Measurements from ENCODE around the gene CACNA2D3. TPM values are rescaled to one million over a fixed set of nuclear protein-coding genes. Genes with fewer than 3 reads are reported as not detected.
"Not testable (repeated sequence)": the region's sequence is repeated elsewhere in the genome, so short reads cannot be mapped to it uniquely, and the experiment has no call there.

Gene CACNA2D3
- total RNA-seq = not detected

DNA sequence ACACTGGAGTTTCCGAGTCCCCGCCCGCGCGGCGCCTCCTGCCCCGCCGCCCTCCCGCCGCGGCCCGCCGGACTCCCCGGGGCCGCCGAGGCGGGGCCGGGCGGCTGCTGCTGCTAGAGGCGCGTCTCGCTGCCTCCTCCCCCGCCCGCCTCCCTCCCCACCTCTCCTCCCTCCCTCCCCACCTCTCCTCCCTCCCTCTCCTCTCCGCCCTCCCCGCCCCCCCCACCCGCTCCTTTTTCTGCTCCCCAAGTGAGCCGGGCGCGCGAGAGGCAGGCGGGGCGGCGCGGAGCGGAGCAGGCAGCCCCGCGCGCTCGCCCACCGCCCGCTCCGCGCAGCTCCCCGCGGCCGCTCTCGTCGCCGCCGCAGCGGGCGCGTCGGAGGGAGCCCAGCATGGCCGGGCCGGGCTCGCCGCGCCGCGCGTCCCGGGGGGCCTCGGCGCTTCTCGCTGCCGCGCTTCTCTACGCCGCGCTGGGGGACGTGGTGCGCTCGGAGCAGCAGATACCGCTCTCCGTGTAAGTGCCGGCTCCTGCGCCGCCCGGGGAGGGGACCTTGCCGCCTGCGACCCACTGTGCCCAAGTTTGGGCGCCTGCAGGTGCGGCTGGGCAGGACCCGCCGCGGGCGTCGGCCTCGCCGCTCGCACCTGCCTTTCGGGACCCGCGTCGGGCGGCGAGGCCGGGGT is at the start of gene CACNA2D3:
CACNA2D3 (plus strand) TSS at position 229 of the 679 bp plus-strand sequence.
- DNase-seq = no peak

DNA sequence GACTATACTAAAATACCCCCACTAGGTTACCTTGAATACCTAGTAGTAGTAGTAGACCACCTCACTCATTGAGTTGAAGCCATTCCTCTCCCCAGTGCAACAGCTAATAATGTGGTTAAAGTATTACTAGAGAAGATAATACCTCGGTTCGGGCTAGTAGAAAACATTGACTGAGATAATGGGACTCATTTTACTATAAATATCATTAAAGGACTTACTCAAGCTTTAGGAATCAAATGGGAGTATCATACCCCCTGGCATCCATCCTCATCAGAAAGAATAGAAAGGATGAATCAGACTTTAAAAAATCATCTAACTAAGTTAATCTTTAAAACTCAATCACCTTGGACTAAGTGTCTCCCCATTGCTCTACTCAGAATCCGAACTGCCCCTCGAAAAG is 49.0 kb upstream of the CACNA2D3 start:
- DNase-seq = no peak

DNA sequence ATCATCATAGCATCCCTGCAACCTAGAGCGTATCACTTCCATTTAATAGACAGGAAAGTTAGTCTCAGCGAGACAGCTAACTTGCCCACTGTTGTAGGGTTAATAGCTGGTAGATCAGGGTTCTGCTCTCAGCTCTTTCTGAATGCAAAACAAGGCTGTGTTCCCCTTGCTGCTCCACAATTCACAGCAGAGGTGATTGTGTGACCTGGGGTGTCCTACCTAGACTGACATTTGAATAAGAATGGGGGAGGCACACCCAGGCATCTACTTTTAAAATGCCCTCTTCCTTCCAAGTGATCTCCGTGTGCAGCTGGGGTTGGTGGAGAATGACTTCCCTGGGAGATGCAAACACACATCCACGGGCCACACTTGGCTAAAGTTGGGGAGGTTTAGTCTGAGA is 43.0 kb upstream of the CACNA2D3 start:
- DNase-seq = no peak

DNA sequence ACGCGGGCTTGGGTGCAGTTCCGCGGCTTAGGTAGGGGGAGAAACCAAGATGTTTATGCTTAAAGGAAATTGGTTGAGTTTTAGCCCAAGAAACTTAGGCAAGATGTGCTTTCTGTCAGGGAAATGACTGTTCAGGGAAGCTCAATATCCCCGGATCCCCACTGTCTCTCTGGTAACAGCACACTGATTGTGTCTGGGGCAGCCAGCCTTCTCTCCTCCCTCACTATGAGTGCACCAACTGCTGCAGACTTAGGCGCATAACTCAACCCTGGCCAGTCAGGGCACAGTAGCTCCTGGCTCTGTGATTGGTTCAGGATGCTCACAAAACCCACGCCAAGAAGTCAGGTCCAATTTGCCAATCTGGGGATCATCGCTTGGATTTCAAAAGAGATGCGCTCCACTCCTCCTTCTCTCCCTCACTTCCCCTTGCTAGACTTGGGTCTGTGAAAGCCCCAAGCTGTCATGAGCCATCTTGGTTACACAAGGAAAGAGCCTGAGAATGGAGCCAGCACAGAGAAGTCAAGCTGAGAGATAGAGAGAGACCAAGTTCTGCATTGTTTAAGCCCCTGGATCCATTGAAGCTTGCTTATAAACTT is 42.5 kb upstream of the CACNA2D3 start:
- DNase-seq = no peak

DNA sequence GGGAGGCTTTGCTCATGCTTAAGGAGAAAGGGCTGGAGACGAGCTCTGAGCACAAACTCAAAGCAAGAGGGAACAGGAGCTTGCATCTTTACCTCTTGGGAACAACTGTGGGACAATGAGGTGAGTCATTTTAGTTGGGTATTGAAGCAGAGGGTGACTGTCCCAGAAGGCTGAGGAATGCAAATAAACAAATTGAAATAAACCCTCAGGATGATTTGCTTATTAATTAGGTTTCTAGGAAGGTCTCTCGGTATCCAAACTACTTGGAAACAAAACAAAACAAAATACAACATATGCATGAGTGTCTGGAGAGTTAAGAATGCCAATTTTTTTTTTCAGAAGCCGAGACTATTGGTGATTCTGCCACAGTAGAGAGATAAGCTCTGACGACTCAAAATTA is 38.4 kb upstream of the CACNA2D3 start:
- DNase-seq = no peak

DNA sequence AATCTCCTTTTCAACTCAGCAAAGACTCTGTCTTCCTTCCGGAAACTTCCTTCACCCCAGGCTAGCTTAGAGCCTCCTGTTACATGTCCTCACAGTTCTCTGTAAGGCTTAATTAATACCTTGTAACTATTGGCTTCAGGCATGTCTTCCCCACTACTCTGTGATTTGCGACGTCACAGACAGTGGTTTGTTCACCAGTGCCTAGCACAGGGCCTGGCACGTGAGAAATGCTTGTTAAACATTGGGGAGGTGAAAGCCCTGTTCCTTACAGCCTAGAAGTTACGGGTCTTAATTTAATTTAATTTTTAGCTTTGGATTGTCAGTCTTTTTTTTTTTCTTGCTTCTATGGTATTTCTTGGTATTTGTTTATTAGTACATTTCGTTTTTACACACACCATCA is 36.4 kb upstream of the CACNA2D3 start:
- DNase-seq = no peak

DNA sequence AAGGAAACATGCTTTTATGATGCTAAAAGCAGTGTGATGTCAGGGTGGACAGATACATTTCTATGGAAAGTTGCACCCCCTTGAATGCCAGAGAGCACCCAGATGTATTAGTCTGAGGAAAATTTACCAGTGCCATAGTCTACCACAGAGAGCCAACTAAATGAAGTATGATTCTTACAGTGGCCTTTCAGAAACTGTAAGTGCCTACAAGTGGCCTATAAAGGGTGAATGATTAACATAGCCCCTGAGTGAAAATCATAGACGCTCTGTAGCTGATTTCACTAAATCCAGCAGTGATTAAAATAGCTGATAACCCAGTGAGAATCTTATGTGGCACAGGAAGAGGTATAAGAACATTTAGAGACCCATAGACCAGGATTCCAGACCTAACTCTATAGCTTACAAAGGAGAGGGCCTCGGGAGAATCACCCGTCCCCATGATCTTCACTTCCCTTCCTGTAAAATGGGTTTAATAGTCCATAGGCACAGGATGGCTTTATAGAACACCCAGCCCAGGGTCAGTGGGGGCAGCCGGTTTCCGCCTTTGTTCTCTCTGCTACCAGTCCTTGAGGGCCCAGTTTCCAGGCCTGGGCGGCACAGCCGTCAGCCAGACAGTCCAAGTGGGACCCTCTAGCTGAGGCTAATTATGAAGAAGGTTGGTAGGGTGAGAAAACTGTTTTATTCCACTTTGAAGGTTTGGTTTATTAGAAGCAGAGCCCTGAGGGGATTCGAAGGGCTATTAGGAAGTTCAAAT is 35.5 kb upstream of the CACNA2D3 start:
- DNase-seq = no peak

DNA sequence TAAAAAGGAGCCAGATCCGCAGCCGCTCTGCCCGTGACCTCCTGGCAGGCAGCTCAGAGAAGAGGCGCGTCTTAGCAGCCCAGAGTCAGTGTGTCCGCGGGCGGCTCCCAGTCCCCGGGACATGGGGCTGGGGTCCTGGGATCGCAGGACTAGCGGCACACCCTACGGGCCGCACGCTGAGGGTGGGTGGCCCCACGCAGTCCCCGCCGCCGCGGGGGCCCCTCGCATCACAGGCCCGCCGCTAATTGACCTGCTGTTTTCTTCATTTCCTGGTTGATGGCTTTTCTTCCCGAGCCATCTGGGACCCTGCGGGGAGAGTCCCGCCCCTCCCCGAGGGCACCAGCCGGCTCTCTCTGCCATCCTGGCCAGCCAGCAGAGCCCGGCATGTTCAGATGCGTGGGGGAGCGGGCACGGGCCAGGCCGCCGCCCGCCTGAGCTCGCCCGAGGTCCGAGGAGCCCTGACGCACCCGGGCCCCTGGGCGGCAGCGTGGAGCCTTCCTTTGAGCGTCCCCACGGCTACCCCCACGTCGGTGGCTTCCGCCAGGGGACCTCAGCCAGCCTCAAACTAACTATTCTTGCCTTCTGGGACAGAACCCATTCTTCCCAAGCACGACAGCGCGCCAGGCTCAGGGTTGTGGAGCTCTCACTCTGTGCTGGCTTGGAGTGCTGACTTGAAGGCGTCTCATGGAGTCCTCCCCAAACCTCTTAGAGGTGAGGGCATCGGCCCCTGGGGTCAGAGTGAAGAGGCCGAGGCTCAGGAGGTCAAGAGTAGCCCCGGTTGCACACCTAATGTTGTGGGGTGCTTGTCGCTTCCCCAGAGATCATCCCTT is 34.6 kb upstream of the CACNA2D3 start:
- no peak for DNase-seq

DNA sequence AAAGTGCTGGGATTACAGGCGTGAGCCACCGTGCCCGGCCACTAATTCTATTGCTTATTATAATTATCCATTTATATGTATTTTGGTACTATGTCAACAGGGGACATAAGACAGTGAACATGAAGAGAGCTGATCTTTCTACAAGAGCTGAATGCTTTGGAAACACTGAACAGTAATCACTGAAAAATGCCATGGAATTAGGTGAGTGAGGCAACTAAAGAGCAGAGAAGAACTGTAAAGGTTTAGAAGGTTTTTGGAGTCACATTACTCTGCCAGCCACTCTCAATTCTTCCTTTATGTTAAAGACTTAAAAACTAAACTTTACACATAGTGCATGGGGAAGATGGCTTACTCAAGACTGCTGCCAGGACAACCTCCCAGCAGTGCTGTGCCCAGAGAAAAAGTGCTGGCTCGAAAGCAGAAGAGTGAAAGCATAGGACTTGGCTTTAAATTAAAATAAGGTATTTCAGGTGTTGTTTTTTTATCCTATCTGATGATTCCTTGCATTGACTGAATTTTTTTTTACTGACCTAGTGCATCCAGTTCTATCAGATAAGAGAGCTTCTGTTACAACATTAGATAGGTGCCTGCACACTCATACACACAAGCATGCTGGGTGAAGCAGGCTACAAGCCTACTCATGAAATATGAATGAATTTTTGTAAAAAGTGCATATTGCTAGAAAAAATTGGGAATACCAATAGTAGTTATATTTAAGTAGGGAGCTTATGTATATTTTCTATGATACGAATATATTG is 28.7 kb upstream of the CACNA2D3 start:
- no peak for DNase-seq

DNA sequence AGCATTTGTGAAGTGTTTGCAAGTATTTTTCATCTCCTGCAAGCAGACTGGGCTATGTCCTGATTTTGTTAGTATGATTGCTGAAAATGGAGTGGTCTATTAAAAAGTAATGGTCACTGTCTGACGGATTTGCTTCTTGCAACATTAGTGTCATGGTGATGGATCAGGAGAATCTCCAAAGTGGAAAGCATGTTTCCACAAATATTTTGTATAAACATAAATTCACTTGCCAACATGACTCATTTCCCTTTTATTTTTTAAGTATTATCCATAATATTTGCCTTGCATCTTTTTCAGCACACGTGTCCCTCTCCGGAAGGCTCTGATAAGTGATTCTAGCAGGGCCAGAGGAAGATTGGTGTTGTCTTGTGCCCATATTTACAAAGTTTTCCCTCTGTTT is 27.4 kb upstream of the CACNA2D3 start:
- DNase-seq = no peak

DNA sequence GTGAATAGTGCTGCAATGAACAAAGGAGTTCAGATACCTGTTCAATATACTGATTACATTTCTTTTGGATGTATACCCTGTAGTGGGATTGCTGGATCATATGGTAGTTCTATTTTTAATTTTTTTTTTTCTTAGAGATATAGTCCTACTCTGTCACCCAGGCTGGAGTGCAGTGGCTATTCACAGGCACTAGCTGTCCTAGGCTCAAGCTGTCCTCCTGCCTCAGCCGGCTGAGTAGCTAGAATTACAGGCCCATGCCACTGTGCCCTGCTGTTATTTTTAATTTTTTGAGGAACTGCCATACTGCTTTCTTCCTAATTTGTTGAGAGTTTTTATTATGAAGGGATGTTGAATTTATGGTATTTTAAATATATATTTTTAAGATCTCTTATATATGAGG is 23.0 kb upstream of the CACNA2D3 start:
- DNase-seq = no peak

DNA sequence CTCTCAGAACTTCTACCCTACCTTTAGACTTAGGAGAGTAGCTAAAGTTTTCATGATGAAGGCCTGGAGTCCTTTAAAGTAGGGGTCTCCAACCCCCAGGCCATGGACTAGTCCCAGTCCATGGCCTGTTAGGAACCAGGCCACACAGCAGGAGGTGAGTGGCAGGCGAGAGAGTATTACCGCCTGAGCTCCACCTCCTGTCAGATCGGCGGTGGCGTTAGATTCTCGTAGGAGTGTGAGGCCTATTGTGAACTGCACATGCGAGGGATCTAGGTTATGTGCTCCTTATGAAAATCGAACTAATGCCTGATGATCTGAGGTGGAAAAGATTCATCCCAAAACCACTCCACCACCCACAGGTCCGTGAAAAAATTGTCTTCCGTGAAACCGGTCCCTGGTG is 18.3 kb upstream of the CACNA2D3 start:
- no peak for DNase-seq

DNA sequence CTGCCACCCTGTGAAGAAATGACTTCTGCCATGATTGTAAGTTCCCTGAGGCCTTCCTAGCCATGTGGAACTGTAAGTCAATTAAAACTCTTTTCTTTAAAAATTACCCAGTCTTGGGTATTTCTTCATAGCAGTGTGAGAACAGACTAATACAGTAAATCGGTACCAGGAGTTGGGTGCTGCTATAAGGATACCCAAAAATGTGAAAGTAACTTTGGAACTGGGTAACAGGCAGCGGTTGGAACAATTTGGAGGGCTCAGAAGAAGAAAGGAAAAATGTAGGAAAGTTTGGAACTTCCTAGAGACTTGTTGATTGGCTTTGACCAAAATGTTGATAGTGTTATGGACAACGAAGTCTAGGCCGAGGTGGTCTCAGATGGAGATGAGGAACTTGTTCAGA is 6.2 kb upstream of the CACNA2D3 start:
- DNase-seq = not testable (repeated sequence)

DNA sequence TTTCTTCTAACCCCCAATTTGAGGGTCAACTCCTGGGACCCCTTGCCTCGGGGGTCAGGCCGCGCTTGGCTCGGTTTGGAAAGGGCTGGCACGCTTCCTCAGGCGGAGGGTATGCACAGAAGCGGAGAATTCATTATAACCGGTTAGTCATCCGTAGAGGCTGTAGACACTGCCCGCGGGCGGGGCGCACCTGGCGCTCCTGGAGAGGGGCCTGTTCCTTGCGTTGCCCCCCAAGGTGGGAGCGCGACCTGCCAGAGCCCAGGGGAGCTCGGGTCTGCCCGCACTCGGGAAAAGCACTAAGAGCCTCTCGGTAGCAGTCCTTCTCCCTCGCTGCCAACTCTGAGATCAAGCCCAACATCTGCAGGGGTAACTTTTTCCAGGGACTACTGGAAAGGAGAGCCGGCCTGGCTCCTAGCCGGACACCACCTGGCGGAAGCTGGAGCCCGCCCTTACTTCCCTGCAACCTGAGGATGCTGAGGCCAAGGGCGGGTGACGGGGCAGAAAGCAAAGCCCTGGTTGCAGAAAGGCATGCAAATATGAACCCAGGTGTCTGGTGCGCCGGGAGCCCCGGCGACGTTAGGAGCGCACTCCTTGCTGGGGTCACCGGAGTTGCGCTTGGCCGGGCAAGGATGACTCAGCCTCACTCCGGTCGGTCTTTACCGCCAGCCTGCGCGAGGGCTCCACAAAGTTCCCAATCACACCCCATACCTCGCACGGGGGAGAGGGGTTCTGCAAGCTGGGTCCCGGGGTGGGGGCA is 1.5 kb upstream of the CACNA2D3 start:
- no peak for DNase-seq

DNA sequence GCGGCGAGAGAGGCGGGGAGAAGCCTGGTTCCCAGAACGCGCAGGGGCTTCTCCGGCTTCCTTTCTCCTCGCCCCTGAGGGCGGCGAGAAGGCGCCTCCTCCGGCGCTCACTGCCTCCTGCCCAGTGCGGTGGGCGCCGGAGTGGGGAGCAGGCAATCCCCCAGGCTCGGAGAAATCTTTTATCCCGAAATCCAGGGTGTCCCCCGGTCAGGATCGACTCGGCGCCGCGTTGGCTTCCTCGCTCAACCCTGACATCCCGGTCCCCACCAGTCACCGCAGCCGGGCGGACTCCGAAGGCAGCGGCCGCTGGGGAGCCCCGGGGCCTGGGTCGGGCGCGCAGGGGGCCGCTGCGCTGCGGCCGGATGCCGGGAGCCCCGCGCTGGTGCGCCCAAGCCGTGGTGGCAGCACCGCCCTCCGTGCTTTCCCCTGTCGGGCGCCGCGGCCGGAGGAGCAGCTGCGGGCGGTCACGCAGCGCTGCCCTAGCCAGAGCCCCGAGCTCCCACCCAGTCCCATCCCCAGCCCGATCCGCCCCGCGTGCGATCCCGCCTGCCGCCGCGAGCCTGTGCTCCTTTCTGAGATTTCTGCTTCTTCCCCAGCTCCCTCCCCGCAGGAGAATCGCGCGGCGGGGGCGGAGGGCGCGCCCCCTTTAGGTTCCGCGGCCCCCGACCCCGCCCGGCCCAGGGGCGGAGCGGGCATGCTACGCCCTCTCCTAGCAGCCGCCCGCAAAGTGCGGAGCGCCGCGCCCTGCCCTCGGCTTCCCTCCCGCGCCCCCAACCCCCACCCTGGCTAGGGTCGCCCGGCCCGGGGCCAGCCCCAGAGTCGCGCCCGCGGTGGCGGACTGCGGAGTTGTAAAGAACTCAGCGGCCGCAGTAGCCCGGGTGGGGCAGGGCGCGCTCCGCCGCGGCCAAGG is 683 bp upstream of the CACNA2D3 start:
- DNase-seq = no peak

DNA sequence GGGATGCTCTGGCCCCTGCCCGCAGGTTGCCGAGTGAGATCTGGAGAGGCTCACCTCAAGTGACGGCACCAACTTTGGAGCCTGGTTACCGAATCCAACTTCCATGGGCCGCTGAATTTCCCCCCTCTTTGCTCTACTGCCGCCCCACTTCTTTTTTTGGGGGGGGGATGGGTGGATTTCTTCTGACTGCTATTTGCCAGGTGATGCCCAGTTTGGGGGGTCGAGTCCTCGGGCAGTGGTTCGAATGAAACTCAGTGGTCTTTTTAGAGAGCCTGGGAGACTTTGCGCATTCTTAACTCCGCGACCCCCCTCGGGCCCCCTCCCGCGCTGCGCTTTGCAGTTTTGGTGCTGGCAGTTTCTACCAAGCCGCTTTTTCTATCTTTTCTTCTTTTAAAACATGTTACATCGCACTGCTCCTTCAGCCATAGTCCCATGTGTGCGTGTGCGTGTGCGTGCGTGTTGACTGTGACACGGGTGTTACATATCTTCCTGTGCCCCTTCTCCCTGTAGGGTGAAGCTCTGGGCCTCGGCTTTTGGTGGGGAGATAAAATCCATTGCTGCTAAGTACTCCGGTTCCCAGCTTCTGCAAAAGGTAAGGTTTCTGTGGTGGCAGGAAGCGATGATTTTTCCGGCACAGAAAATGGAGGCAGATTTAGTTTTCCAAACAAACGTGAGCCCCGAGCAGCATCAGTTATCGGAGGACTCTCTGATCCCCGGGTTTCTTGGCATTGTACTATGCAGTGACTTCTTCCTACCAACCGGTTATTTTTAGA is 837 bp downstream of the CACNA2D3 start:
- no peak for DNase-seq

DNA sequence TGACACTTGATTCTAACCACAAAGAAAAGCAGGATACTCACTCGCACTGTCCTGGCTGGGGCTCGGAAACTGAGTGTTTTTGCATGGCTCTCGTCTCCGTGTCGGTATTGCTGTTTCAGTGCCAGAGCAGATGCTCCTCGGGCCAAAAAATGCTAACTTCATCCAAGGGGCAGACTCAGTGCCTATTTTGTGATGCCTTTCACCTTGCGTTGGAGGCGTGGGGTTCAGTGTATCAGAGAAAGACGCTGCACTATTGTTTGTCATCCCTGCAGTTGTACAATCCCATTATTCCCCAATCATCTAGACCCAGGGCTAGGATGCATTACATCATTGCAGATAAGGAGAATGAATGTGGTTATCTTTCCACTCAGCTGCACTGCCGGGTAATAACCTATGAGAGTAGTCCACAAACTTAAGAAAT is 1.4 kb downstream of the CACNA2D3 start:
- DNase-seq = no peak

DNA sequence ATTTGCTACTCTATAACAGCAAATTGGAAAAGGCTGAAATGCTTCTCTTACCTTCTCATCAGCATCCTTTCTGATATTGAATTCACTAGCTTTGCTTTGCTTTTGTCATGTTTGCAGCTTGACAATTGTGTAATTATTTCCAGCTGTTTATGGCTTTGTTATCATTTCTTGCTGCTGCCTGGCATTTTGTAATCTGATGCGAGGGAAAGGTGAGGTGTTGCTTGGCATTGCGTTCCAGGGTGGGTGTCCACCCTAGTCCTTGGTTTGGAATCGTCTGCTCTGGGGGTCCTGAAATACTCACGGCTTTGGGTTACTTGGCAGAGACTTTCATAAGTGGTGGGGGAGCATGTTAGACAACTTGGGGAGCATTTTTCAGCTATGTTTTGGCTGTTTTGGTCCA is 2.9 kb downstream of the CACNA2D3 start:
- no peak for DNase-seq

DNA sequence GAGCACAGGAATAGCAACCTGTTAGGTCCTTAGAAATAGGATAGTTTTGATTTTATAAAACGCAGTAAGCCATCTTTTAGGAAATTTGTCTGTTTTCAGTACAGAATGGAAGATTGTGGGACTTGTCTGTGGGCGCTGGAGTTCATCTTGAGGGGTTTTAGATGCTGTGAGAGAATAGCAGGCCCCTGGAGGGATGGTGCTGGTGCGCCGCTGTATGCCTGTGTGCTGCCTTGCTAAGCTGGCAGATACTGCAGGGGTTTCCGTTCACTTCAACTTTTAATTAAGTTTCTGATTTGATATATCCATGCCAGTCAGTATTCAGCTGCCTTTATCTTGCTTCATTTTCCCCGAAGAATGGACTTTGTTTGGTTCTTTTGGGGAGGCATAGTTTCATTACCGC is 4.2 kb downstream of the CACNA2D3 start:
- DNase-seq = no peak
